GM18858 (cell line): Measurements from ENCODE around the gene LRBA.
"Not testable (repeated sequence)": the region's sequence is repeated elsewhere in the genome, so short reads cannot be mapped to it uniquely, and the experiment has no call there.

Source experiments
- ATAC-seq: cut with Tn5 transposase; IDR thresholded peaks from one replicate; pipeline ENCODE4 v1.9.1; 2021; ENCODE audit not compliant: unreplicated experiment

LRBA gene

GRCh38 chr4:150765216-150765615, 249.9 kb downstream of the LRBA start:
- ATAC-seq: no peak

GRCh38 chr4:150751648-150752047, 263.4 kb downstream of the LRBA start:
- no peak for ATAC-seq

GRCh38 chr4:150750824-150751223, 264.3 kb downstream of the LRBA start:
- ATAC-seq: no peak

GRCh38 chr4:150746156-150746555, 268.9 kb downstream of the LRBA start:
- no peak for ATAC-seq

GRCh38 chr4:150744570-150744969, 270.5 kb downstream of the LRBA start:
- ATAC-seq: no peak

GRCh38 chr4:150743564-150744342, 271.3 kb downstream of the LRBA start:
- no peak for ATAC-seq

GRCh38 chr4:150742930-150743329, 272.2 kb downstream of the LRBA start:
- not testable (repeated sequence) for ATAC-seq

GRCh38 chr4:150739591-150739990, 275.5 kb downstream of the LRBA start:
- no peak for ATAC-seq

- ATAC-seq: no peak
These were observed 289.0 kb downstream of the LRBA start for GRCh38 chr4:150725957-150726523.

GRCh38 chr4:150723727-150724411, 291.2 kb downstream of the LRBA start:
- ATAC-seq: no peak

GRCh38 chr4:150722908-150723362, 292.1 kb downstream of the LRBA start:
- no peak for ATAC-seq

GRCh38 chr4:150720973-150721518, 294.0 kb downstream of the LRBA start:
- ATAC-seq: peak; percentile 56

- ATAC-seq: no peak
These were observed 297.1 kb downstream of the LRBA start for GRCh38 chr4:150717952-150718351.

GRCh38 chr4:150714462-150715438, 300.3 kb downstream of the LRBA start:
- no peak for ATAC-seq

GRCh38 chr4:150713251-150713650, 301.8 kb downstream of the LRBA start:
- ATAC-seq: no peak

- no peak for ATAC-seq
These were observed 304.2 kb downstream of the LRBA start for GRCh38 chr4:150710770-150711375.

- no peak for ATAC-seq
These were observed 307.1 kb downstream of the LRBA start for GRCh38 chr4:150708004-150708403.

- no peak for ATAC-seq
These were observed 315.5 kb downstream of the LRBA start for GRCh38 chr4:150699599-150699998.

- ATAC-seq: no peak
These were observed 319.9 kb downstream of the LRBA start for GRCh38 chr4:150695162-150695561.

GRCh38 chr4:150694438-150694837, 320.6 kb downstream of the LRBA start:
- no peak for ATAC-seq
